IgD-negative memory B cell (primary cell): ENCODE measurements around the gene VMP1. TPM values are rescaled to one million over a fixed set of nuclear protein-coding genes. Genes with fewer than 3 reads are reported as not detected.
"Not testable (repeated sequence)": the region's sequence is repeated elsewhere in the genome, so short reads cannot be mapped to it uniquely, and the experiment has no call there.

Experiments
- H3K27ac Mint-ChIP-seq, 3 donors: one replicate each; pipeline ENCODE4 v1.8.0; 2020 to 2022; ENCODE audit warnings: mild to moderate bottlenecking in 3 of 3, mixed read lengths in 3 of 3, moderate library complexity in 1 of 3
- H3K27me3 Mint-ChIP-seq: one replicate; pipeline ENCODE4 v1.8.0; 2021; ENCODE audit warnings: mixed read lengths
- H3K36me3 Mint-ChIP-seq: one replicate; pipeline ENCODE4 v1.8.0; 2020; ENCODE audit warnings: mild to moderate bottlenecking, mixed read lengths
- H3K4me1 Mint-ChIP-seq, 3 donors: one replicate each; pipeline ENCODE4 v1.8.0; 2020 to 2022; ENCODE audit warnings: mixed read lengths in 3 of 3, mild to moderate bottlenecking in 1 of 3
- H3K4me3 Mint-ChIP-seq, 4 donors: one replicate each; pipeline ENCODE4 v1.8.0; 2020 to 2022; ENCODE audit warnings: mild to moderate bottlenecking in 4 of 4, mixed read lengths in 4 of 4, moderate library complexity in 3 of 4
- H3K9me3 Mint-ChIP-seq, 3 donors: one replicate each; pipeline ENCODE4 v1.8.0; 2020 to 2021; ENCODE audit warnings: mixed read lengths in 3 of 3, mild to moderate bottlenecking in 1 of 3
- polyA plus RNA-seq: library from polyadenylated mRNA; unstranded; fragments of 300-500 nt; fragmentation: Illumina TruSeq; gene quantifications from one replicate; pipeline ENCODE4 v1.2.3, GENCODE V29; 2021

Gene VMP1
- polyA plus RNA-seq, 1 donor from 2014 or later = 35.5 TPM

- Mint-ChIP-seq H3K4me1 (peaks cover 2 to 12% (median 9%) of the 10 kb centered on the region in 3 donors), H3K36me3 (peaks cover 5% of the 10 kb centered on the region), H3K4me3 (peak overlapping the region in 2 of 4 donors; percentile 3 to 70), H3K27me3 (no peaks in the 10 kb centered on the region), H3K27ac (no peak overlapping the region), H3K9me3 (no peaks in the 10 kb centered on the region)
Observed at GRCh38 chr17:59753522-59754467, 46.3 kb downstream of the VMP1 start.

GRCh38 chr17:59754552-59754951 lies 47.1 kb downstream of the VMP1 start:
- Mint-ChIP-seq H3K9me3 (no peaks in the 10 kb centered on the region), H3K4me3 (peak overlapping the region in 1 of 4 donors; percentile 17), H3K27ac (no peak overlapping the region), H3K36me3 (peaks cover 11% of the 10 kb centered on the region), H3K27me3 (no peaks in the 10 kb centered on the region), H3K4me1 (peaks cover 2 to 12% (median 9%) of the 10 kb centered on the region in 3 donors)

- not testable (repeated sequence) for H3K4me3 Mint-ChIP-seq, H3K27ac Mint-ChIP-seq, H3K27me3 Mint-ChIP-seq, H3K9me3 Mint-ChIP-seq
- peaks cover 14% of the 10 kb centered on the region for H3K36me3 Mint-ChIP-seq
- H3K4me1 Mint-ChIP-seq = peaks cover 2 to 12% (median 9%) of the 10 kb centered on the region in 3 donors
Observed at GRCh38 chr17:59755069-59755468, 47.6 kb downstream of the VMP1 start.

- Mint-ChIP-seq H3K4me1 (peaks cover 2 to 12% (median 9%) of the 10 kb centered on the region in 3 donors), H3K27me3 (no peaks in the 10 kb centered on the region), H3K27ac (no peak overlapping the region), H3K9me3 (no peaks in the 10 kb centered on the region), H3K4me3 (no peak overlapping the region), H3K36me3 (peaks cover 16% of the 10 kb centered on the region)
Observed at GRCh38 chr17:59756236-59756818, 48.9 kb downstream of the VMP1 start.

- Mint-ChIP-seq H3K4me1 (peaks cover 2 to 9% (median 5%) of the 10 kb centered on the region in 3 donors), H3K27me3 (no peaks in the 10 kb centered on the region), H3K4me3 (no peak overlapping the region), H3K36me3 (peaks cover 14% of the 10 kb centered on the region), H3K9me3 (no peaks in the 10 kb centered on the region), H3K27ac (no peak overlapping the region)
Observed at GRCh38 chr17:59757043-59757442, 49.6 kb downstream of the VMP1 start.

- Mint-ChIP-seq H3K27ac (no peak overlapping the region), H3K4me1 (peaks cover 2 to 6% (median 3%) of the 10 kb centered on the region in 3 donors), H3K36me3 (peaks cover 14% of the 10 kb centered on the region), H3K4me3 (no peak overlapping the region), H3K9me3 (no peaks in the 10 kb centered on the region), H3K27me3 (no peaks in the 10 kb centered on the region)
Observed at GRCh38 chr17:59757470-59757869, 50.0 kb downstream of the VMP1 start.

GRCh38 chr17:59757881-59758385 lies 50.5 kb downstream of the VMP1 start:
- peaks cover 14% of the 10 kb centered on the region for H3K36me3 Mint-ChIP-seq
- H3K27ac Mint-ChIP-seq = no peak overlapping the region
- peaks cover 2 to 6% (median 3%) of the 10 kb centered on the region in 3 donors for H3K4me1 Mint-ChIP-seq
- no peaks in the 10 kb centered on the region for H3K27me3 Mint-ChIP-seq
- H3K4me3 Mint-ChIP-seq = no peak overlapping the region
- no peaks in the 10 kb centered on the region for H3K9me3 Mint-ChIP-seq

- peaks cover 14% of the 10 kb centered on the region for H3K36me3 Mint-ChIP-seq
- not testable (repeated sequence) for H3K27me3 Mint-ChIP-seq, H3K4me1 Mint-ChIP-seq, H3K4me3 Mint-ChIP-seq, H3K9me3 Mint-ChIP-seq, H3K27ac Mint-ChIP-seq
Observed at GRCh38 chr17:59758998-59759651, 51.7 kb downstream of the VMP1 start.

GRCh38 chr17:59760160-59760559 lies 52.7 kb downstream of the VMP1 start:
- Mint-ChIP-seq H3K4me1 (no peaks in the 10 kb centered on the region), H3K27me3 (no peaks in the 10 kb centered on the region), H3K27ac (no peak overlapping the region), H3K4me3 (no peak overlapping the region), H3K9me3 (no peaks in the 10 kb centered on the region), H3K36me3 (peaks cover 16% of the 10 kb centered on the region)

- no peaks in the 10 kb centered on the region for H3K27me3 Mint-ChIP-seq
- H3K27ac Mint-ChIP-seq = no peak overlapping the region
- H3K4me1 Mint-ChIP-seq = no peaks in the 10 kb centered on the region
- H3K4me3 Mint-ChIP-seq = peak overlapping the region in 1 of 4 donors; percentile 41
- H3K36me3 Mint-ChIP-seq = peaks cover 20% of the 10 kb centered on the region
- H3K9me3 Mint-ChIP-seq = no peaks in the 10 kb centered on the region
Observed at GRCh38 chr17:59761385-59762048, 54.1 kb downstream of the VMP1 start.

- Mint-ChIP-seq H3K4me1 (no peaks in the 10 kb centered on the region), H3K27ac (no peak overlapping the region), H3K36me3 (peaks cover 20% of the 10 kb centered on the region), H3K27me3 (no peaks in the 10 kb centered on the region), H3K9me3 (no peaks in the 10 kb centered on the region), H3K4me3 (peak overlapping the region in 1 of 4 donors; percentile 41)
Observed at GRCh38 chr17:59762049-59762823, 54.8 kb downstream of the VMP1 start.

- Mint-ChIP-seq H3K4me1 (no peaks in the 10 kb centered on the region), H3K36me3 (peaks cover 19% of the 10 kb centered on the region), H3K27me3 (no peaks in the 10 kb centered on the region), H3K4me3 (peak overlapping the region in 1 of 4 donors; percentile 21), H3K27ac (peak overlapping the region in 1 of 3 donors; percentile 31), H3K9me3 (no peaks in the 10 kb centered on the region)
Observed at GRCh38 chr17:59762824-59763374, 55.4 kb downstream of the VMP1 start.

- Mint-ChIP-seq H3K27me3 (no peaks in the 10 kb centered on the region), H3K27ac (no peak overlapping the region), H3K9me3 (no peaks in the 10 kb centered on the region), H3K4me1 (no peaks in the 10 kb centered on the region), H3K4me3 (no peak overlapping the region), H3K36me3 (peaks cover 16% of the 10 kb centered on the region)
Observed at GRCh38 chr17:59763861-59764260, 56.4 kb downstream of the VMP1 start.

- Mint-ChIP-seq H3K9me3 (no peaks in the 10 kb centered on the region), H3K4me1 (no peaks in the 10 kb centered on the region), H3K4me3 (no peak overlapping the region), H3K36me3 (peaks cover 13% of the 10 kb centered on the region), H3K27me3 (no peaks in the 10 kb centered on the region), H3K27ac (no peak overlapping the region)
Observed at GRCh38 chr17:59764292-59764741, 56.9 kb downstream of the VMP1 start.
